HUES6 (cell line): ENCODE measurements around the gene RIN2.

Experiments used
- H3K27ac ChIP-seq: 2 replicates; pipeline ENCODE4 v1.7.0; 2013; ENCODE audit warnings: low read depth, mild to moderate bottlenecking, low read length, inconsistent platforms
- H3K27me3 ChIP-seq: 2 replicates; pipeline ENCODE4 v1.6.1; 2013; ENCODE audit warnings: low read length; ENCODE audit not compliant: control insufficient read depth, insufficient read depth
- H3K36me3 ChIP-seq: 2 replicates; pipeline ENCODE4 v1.6.1; 2013; ENCODE audit warnings: low read length; ENCODE audit not compliant: control insufficient read depth, insufficient read depth
- H3K4me1 ChIP-seq: 2 replicates; pipeline ENCODE4 v1.6.1; 2013; ENCODE audit warnings: low read length; ENCODE audit not compliant: control insufficient read depth, insufficient read depth
- H3K4me3 ChIP-seq: 2 replicates; pipeline ENCODE4 v1.5.1; 2013; ENCODE audit warnings: low read depth, low read length
- H3K9ac ChIP-seq: one replicate; pipeline ENCODE4 v1.6.1; 2013; ENCODE audit warnings: mild to moderate bottlenecking, low read length
- H3K9me3 ChIP-seq: 2 replicates; pipeline ENCODE4 v1.6.1; 2013; ENCODE audit warnings: low read depth, low read length; ENCODE audit not compliant: control insufficient read depth, insufficient read depth

The RIN2 gene

GRCh38 chr20:19777981-19778380, 19.9 kb downstream of the RIN2 start:
- H3K4me3 ChIP-seq, result no peak overlapping the region
- peaks cover 16% of the 10 kb centered on the region for H3K4me1 ChIP-seq
- H3K9me3 ChIP-seq, result no peaks in the 10 kb centered on the region
- H3K36me3 ChIP-seq, result no peaks in the 10 kb centered on the region
- H3K27ac ChIP-seq, result no peak overlapping the region
- H3K27me3 ChIP-seq, result no peaks in the 10 kb centered on the region
- no peak overlapping the region for H3K9ac ChIP-seq

GRCh38 chr20:19778404-19778803, 20.3 kb downstream of the RIN2 start:
- H3K4me3 ChIP-seq, result no peak overlapping the region
- no peaks in the 10 kb centered on the region for H3K36me3 ChIP-seq
- no peak overlapping the region for H3K9ac ChIP-seq
- H3K9me3 ChIP-seq, result no peaks in the 10 kb centered on the region
- H3K27ac ChIP-seq, result no peak overlapping the region
- peaks cover 16% of the 10 kb centered on the region for H3K4me1 ChIP-seq
- H3K27me3 ChIP-seq, result no peaks in the 10 kb centered on the region

GRCh38 chr20:19779634-19780033, 21.6 kb downstream of the RIN2 start:
- Histone ChIP-seq H3K4me3 (no peak overlapping the region), H3K4me1 (peaks cover 19% of the 10 kb centered on the region), H3K27me3 (no peaks in the 10 kb centered on the region), H3K36me3 (no peaks in the 10 kb centered on the region), H3K9me3 (no peaks in the 10 kb centered on the region), H3K27ac (no peak overlapping the region), H3K9ac (no peak overlapping the region)

GRCh38 chr20:19780261-19780660, 22.2 kb downstream of the RIN2 start:
- no peak overlapping the region for H3K27ac ChIP-seq
- H3K27me3 ChIP-seq, result no peaks in the 10 kb centered on the region
- H3K9ac ChIP-seq, result no peak overlapping the region
- peaks cover 24% of the 10 kb centered on the region for H3K4me1 ChIP-seq
- no peak overlapping the region for H3K4me3 ChIP-seq
- no peaks in the 10 kb centered on the region for H3K36me3 ChIP-seq
- H3K9me3 ChIP-seq, result no peaks in the 10 kb centered on the region

- H3K9ac ChIP-seq, result no peak overlapping the region
- H3K27me3 ChIP-seq, result no peaks in the 10 kb centered on the region
- H3K4me1 ChIP-seq, result peaks cover 25% of the 10 kb centered on the region
- H3K36me3 ChIP-seq, result no peaks in the 10 kb centered on the region
- no peak overlapping the region for H3K4me3 ChIP-seq
- no peaks in the 10 kb centered on the region for H3K9me3 ChIP-seq
- no peak overlapping the region for H3K27ac ChIP-seq
Measured at GRCh38 chr20:19781235-19781634, 23.2 kb downstream of the RIN2 start.

- no peaks in the 10 kb centered on the region for H3K9me3 ChIP-seq
- H3K4me1 ChIP-seq, result peaks cover 24% of the 10 kb centered on the region
- H3K27ac ChIP-seq, result no peak overlapping the region
Measured at GRCh38 chr20:19782669-19783068, 24.6 kb downstream of the RIN2 start.

GRCh38 chr20:19783966-19784401, 25.9 kb downstream of the RIN2 start:
- no peak overlapping the region for H3K9ac ChIP-seq
- no peaks in the 10 kb centered on the region for H3K27me3 ChIP-seq
- no peak overlapping the region for H3K4me3 ChIP-seq
- H3K27ac ChIP-seq, result no peak overlapping the region
- H3K36me3 ChIP-seq, result no peaks in the 10 kb centered on the region
- no peaks in the 10 kb centered on the region for H3K9me3 ChIP-seq
- peaks cover 19% of the 10 kb centered on the region for H3K4me1 ChIP-seq

More at GRCh38 chr20:19782669-19783068, 24.6 kb downstream of the RIN2 start:
- no peak overlapping the region for H3K4me3 ChIP-seq
- no peak overlapping the region for H3K9ac ChIP-seq
- no peaks in the 10 kb centered on the region for H3K36me3 ChIP-seq
- no peaks in the 10 kb centered on the region for H3K27me3 ChIP-seq

- Histone ChIP-seq H3K9me3 (no peaks in the 10 kb centered on the region), H3K27me3 (no peaks in the 10 kb centered on the region), H3K36me3 (no peaks in the 10 kb centered on the region), H3K27ac (no peak overlapping the region), H3K4me3 (no peak overlapping the region), H3K9ac (no peak overlapping the region), H3K4me1 (peaks cover 19% of the 10 kb centered on the region)
Measured at GRCh38 chr20:19784511-19785172, 26.6 kb downstream of the RIN2 start.

- Histone ChIP-seq H3K4me3 (no peak overlapping the region), H3K27me3 (no peaks in the 10 kb centered on the region), H3K27ac (no peak overlapping the region), H3K9me3 (no peaks in the 10 kb centered on the region), H3K9ac (no peak overlapping the region), H3K36me3 (no peaks in the 10 kb centered on the region), H3K4me1 (peaks cover 19% of the 10 kb centered on the region)
Measured at GRCh38 chr20:19785173-19785982, 27.3 kb downstream of the RIN2 start.

- Histone ChIP-seq H3K27me3 (no peaks in the 10 kb centered on the region), H3K36me3 (no peaks in the 10 kb centered on the region), H3K27ac (no peak overlapping the region)
Measured at GRCh38 chr20:19785983-19786285, 27.9 kb downstream of the RIN2 start.

GRCh38 chr20:19786311-19786710, 28.3 kb downstream of the RIN2 start:
- H3K4me3 ChIP-seq, result no peak overlapping the region; the same call in 1 of the 2 replicates
- H3K9ac ChIP-seq, result no peak overlapping the region
- H3K36me3 ChIP-seq, result no peaks in the 10 kb centered on the region
- peaks cover 19% of the 10 kb centered on the region for H3K4me1 ChIP-seq
- H3K9me3 ChIP-seq, result no peaks in the 10 kb centered on the region
- H3K27me3 ChIP-seq, result no peaks in the 10 kb centered on the region
- H3K27ac ChIP-seq, result no peak overlapping the region

More at GRCh38 chr20:19785983-19786285, 27.9 kb downstream of the RIN2 start:
- Histone ChIP-seq H3K4me1 (peaks cover 19% of the 10 kb centered on the region), H3K9ac (no peak overlapping the region), H3K9me3 (no peaks in the 10 kb centered on the region), H3K4me3 (no peak overlapping the region)
